ENCODE results near the gene ESR1. TPM values are rescaled to one million over a fixed set of nuclear protein-coding genes. Genes with fewer than 3 reads are reported as not detected.

The ESR1 gene
- total RNA-seq, 1 experiment from 2014 or later = not detected

- Histone ChIP-seq H4K5ac (ENCODE audit: insufficient read length, low read depth, low read length) (no peak overlapping the region), H4K8ac (replicated peaks; ENCODE audit: insufficient read length, low read depth, low read length) (no peak overlapping the region), H2BK120ac (ENCODE audit: low read depth, low read length, poor library complexity, severe bottlenecking) (no peak overlapping the region), H3K56ac (ENCODE audit: insufficient read length, low read depth, low read length) (no peak overlapping the region), H3K79me1 (ENCODE audit: insufficient read depth, low read depth, low read length, poor library complexity, severe bottlenecking) (no peaks in the 10 kb centered on the region), H3K4ac (ENCODE audit: low read depth, low read length) (no peak overlapping the region), H3K14ac (ENCODE audit: insufficient read depth, low read length) (no peak overlapping the region), H3K23me2 (ENCODE audit: insufficient read length, low read depth, low read length, poor library complexity, severe bottlenecking) (no peaks in the 10 kb centered on the region), H2AFZ (ENCODE audit: low read length) (no peak overlapping the region), H4K91ac (ENCODE audit: insufficient read length, low read depth, low read length) (no peak overlapping the region), H3K9ac (ENCODE audit: extremely low read depth, insufficient read length, low read length) (no peak overlapping the region), H3K27me3 (ENCODE audit: insufficient read depth, low read length) (no peaks in the 10 kb centered on the region), H2AK5ac (ENCODE audit: insufficient read length, low read length) (no peak overlapping the region), H2BK5ac (ENCODE audit: insufficient read length, low read length) (no peak overlapping the region), H3K79me2 (ENCODE audit: insufficient read depth, low read length) (no peaks in the 10 kb centered on the region), H3K27ac (ENCODE audit: insufficient read length, low read depth, low read length) (no peak overlapping the region), H3K23ac (ENCODE audit: insufficient read length, low read depth, low read length) (no peak overlapping the region), H2BK12ac (ENCODE audit: insufficient read length, low read depth, low read length) (no peak overlapping the region), H2BK20ac (ENCODE audit: low read depth, low read length, poor library complexity, severe bottlenecking) (no peak overlapping the region), H3K4me2 (ENCODE audit: insufficient read depth, insufficient read length, low read length) (no peak overlapping the region), H3K18ac (ENCODE audit: insufficient read length, low read depth, low read length) (no peak overlapping the region), H3T11ph (ENCODE audit: low read length) (no peak overlapping the region), H3K9me3 (ENCODE audit: control insufficient read depth, low read depth, low read length) (no peaks in the 10 kb centered on the region), H2BK15ac (ENCODE audit: low read depth, low read length) (no peak overlapping the region), H3K4me1 (ENCODE audit: insufficient read depth, low read length) (no peaks in the 10 kb centered on the region), H4K20me1 (ENCODE audit: control insufficient read depth, insufficient read depth, insufficient read length) (no peaks in the 10 kb centered on the region)
- DNase-seq = no peak
- WGBS (ENCODE audit: extremely low coverage, insufficient read length, low lambda C conversion rate) = no CpG with 5 or more reads among the region's 4 CpGs
- H3K4me1 Mint-ChIP-seq = no peaks in the 10 kb centered on the region
- H3K9me3 Mint-ChIP-seq = peaks cover 2 to 4% of the 10 kb centered on the region in 2 experiments; a peak in 2 of 5 replicates
- H3K27me3 Mint-ChIP-seq (ENCODE audit: low read depth) = no peaks in the 10 kb centered on the region; the same call in none of the 2 replicates
- no peak for TF ChIP-seq CTCF (conservative IDR thresholded peaks at IDR 0.05)
- no peaks in the 10 kb centered on the region; a peak in 1 of 7 replicates for H3K36me3 Mint-ChIP-seq (ENCODE audit: insufficient read depth in 1 of 3, low read depth in 3 of 3)
- no peak overlapping the region for H3K4me3 Mint-ChIP-seq
- no peak overlapping the region for H3K27ac Mint-ChIP-seq
These were observed 278.0 kb downstream of the ESR1 start for GRCh38 chr6:152085451-152085921.
